B cell (primary cell): ENCODE measurements around the gene CLEC2L. TPM values are rescaled to one million over a fixed set of nuclear protein-coding genes. Genes with fewer than 3 reads are reported as not detected.

Experiments
- ATAC-seq: fragments of 200-7000 bp; cut with Tn5 transposase; one replicate; pipeline ENCODE4 v1.10.0; 2021; ENCODE audit warnings: low read depth, mild to moderate bottlenecking, moderate number of reproducible peaks, moderate library complexity
- CTCF ChIA-PET: fragments of 350-600 bp; sonication (Branson Sonifier 250); formaldehyde crosslinking; loops from one replicate; lab custom pipeline; 2021; ENCODE audit warnings: antibody characterized with exemption, inconsistent platforms; lab: Charles Lee
- POLR2A ChIA-PET: fragments of 350-600 bp; sonication (Branson Sonifier 250); formaldehyde crosslinking; loops from one replicate; lab custom pipeline; 2021; ENCODE audit warnings: antibody characterized with exemption; lab: Charles Lee
- DNase-seq: peaks from one replicate; pipeline ENCODE4 v3.0.0; 2013
- H2AFZ ChIP-seq: 2 replicates; pipeline ENCODE4 v1.6.1; 2012; ENCODE audit warnings: mild to moderate bottlenecking, low read depth, low read length; ENCODE audit not compliant: insufficient read depth, poor library complexity, severe bottlenecking
- H3K27ac ChIP-seq, 2 donors: 1 replicate in 1 of 2; 2 replicates in 1 of 2; pipeline ENCODE4 v1.5.1; 2012 to 2013; ENCODE audit warnings: low read length in 2 of 2, mild to moderate bottlenecking in 2 of 2, moderate library complexity in 1 of 2
- H3K27me3 ChIP-seq, 4 experiments: fragments of 200-600 bp in 1 of 4; sonication (generic) in 1 of 4; replicated peaks in 1 of 4; 1 replicate in 2 of 4; 2 replicates in 2 of 4; pipeline versions ENCODE4 v1.6.1 to v1.7.0; 2013 to 2016; ENCODE audit warnings: low read length in 3 of 4, mild to moderate bottlenecking in 2 of 4, mixed read lengths in 1 of 4, moderate library complexity in 1 of 4; ENCODE audit not compliant: insufficient read depth in 4 of 4, control insufficient read depth in 3 of 4; ENCODE audit errors: control extremely low read depth in 1 of 4
- H3K36me3 ChIP-seq, 2 experiments: replicated peaks in 1 of 2; 1 replicate in 1 of 2; 2 replicates in 1 of 2; pipeline versions ENCODE4 v1.6.1 to v1.7.1; 2013; ENCODE audit warnings: low read length in 1 of 2; ENCODE audit not compliant: insufficient read depth in 2 of 2, control insufficient read depth in 1 of 2; ENCODE audit errors: control extremely low read depth in 1 of 2, extremely low read depth in 1 of 2
- H3K4me1 ChIP-seq, 2 donors: fragments of 200-600 bp in 1 of 2; sonication (generic) in 1 of 2; 1 replicate in 1 of 2; 2 replicates in 1 of 2; pipeline versions ENCODE4 v1.5.1 to v1.6.1; 2013 to 2017; ENCODE audit warnings: low read length in 2 of 2; ENCODE audit not compliant: control insufficient read depth in 2 of 2, insufficient read depth in 2 of 2
- H3K4me2 ChIP-seq: replicated peaks from 2 replicates; pipeline ENCODE3; 2012; ENCODE audit warnings: mild to moderate bottlenecking, low read depth, low read length; ENCODE audit not compliant: poor library complexity, severe bottlenecking
- H3K4me3 ChIP-seq, 5 experiments: fragments of 200-600 bp in 1 of 5; sonication (generic) in 1 of 5; 1 replicate in 3 of 5; 2 replicates in 2 of 5; pipeline versions ENCODE4 v1.5.1 to v1.7.0; 2011 to 2016; ENCODE audit warnings: low read length in 4 of 5, mild to moderate bottlenecking in 4 of 5, low read depth in 2 of 5, control low read depth in 1 of 5, moderate library complexity in 1 of 5; ENCODE audit not compliant: insufficient read depth in 1 of 5; ENCODE audit errors: control extremely low read depth in 1 of 5, extremely low read depth in 1 of 5
- H3K79me2 ChIP-seq: fragments of 200-600 bp; sonication (generic); one replicate; pipeline ENCODE4 v1.6.0; 2016; ENCODE audit warnings: low read length; ENCODE audit not compliant: control insufficient read depth, insufficient read depth
- H3K9ac ChIP-seq: fragments of 200-600 bp; sonication (generic); 2 replicates; pipeline ENCODE4 v1.6.1; 2017; ENCODE audit warnings: mild to moderate bottlenecking, low read length, moderate library complexity
- H3K9me3 ChIP-seq, 3 donors: one replicate each; pipeline versions ENCODE4 v1.6.1 to v1.7.1; 2013; ENCODE audit warnings: low read length in 2 of 3; ENCODE audit not compliant: control insufficient read depth in 2 of 3, insufficient read depth in 1 of 3; ENCODE audit errors: control extremely low read depth in 1 of 3
- H4K20me1 ChIP-seq: 2 replicates; pipeline ENCODE4 v1.6.0; 2012; ENCODE audit warnings: mild to moderate bottlenecking, low read length; ENCODE audit not compliant: insufficient read depth, control insufficient read depth, poor library complexity, severe bottlenecking
- H3K27ac Mint-ChIP-seq: one replicate; pipeline ENCODE4 v1.8.0; 2021; ENCODE audit warnings: mixed read lengths
- H3K27me3 Mint-ChIP-seq: one replicate; pipeline ENCODE4 v1.8.0; 2021; ENCODE audit warnings: mixed read lengths
- H3K4me1 Mint-ChIP-seq: one replicate; pipeline ENCODE4 v1.8.0; 2021; ENCODE audit warnings: mixed read lengths
- H3K4me3 Mint-ChIP-seq: one replicate; pipeline ENCODE4 v1.8.0; 2021; ENCODE audit warnings: mixed read lengths
- H3K9me3 Mint-ChIP-seq: one replicate; pipeline ENCODE4 v1.8.0; 2022; ENCODE audit warnings: mixed read lengths; ENCODE audit not compliant: insufficient read depth
- CTCF ChIP-seq: fragments of 200-600 bp; IDR thresholded peaks from one replicate; pipeline ENCODE4 v1.8.0; 2022; ENCODE audit warnings: antibody characterized with exemption, mild to moderate bottlenecking
- EZH2 ChIP-seq: IDR thresholded peaks from 2 replicates; pipeline ENCODE4 v1.6.1; 2012; ENCODE audit warnings: borderline replicate concordance, low read depth, mild to moderate bottlenecking, moderate library complexity, low read length; ENCODE audit not compliant: insufficient read depth, poor library complexity, severe bottlenecking
- WGBS: methylation state at CpG from one replicate; pipeline ENCODE4 v1.1.5; 2013; ENCODE audit warnings: missing lambda C conversion rate; ENCODE audit not compliant: insufficient coverage; 5-methylcytosine and 5-hydroxymethylcytosine counted together
- intact Hi-C: fragments of 100-400 bp; cut with micrococcal nuclease; formaldehyde crosslinking; loops from one replicate; pipeline ENCODE4 v1.10.0; 2022
- polyA plus RNA-seq: library from polyadenylated mRNA; depleted of rRNA; stranded (reverse); fragments of >200 nt; gene quantifications from 2 replicates; pipeline ENCODE4 v1.2.3, GENCODE V29; 2012
- total RNA-seq, 2 donors: library from RNA; stranded (reverse); fragments of 120-200 nt in 1 of 2; gene quantifications; 1 replicate in 1 of 2; 2 replicates in 1 of 2; pipeline versions ENCODE4 v1.2.3 to v1.2.4, GENCODE V29; 2013 to 2022

The CLEC2L gene
- total and polyA plus RNA-seq, 2 donors (not counting 1 experiment from before 2014, with no cell fraction given): not detected

GRCh38 chr7:139592801-139593461 is 69.4 kb downstream of the CLEC2L start:
- no peak overlapping the region for H3K4me3 ChIP-seq
- H2AFZ ChIP-seq: no peak overlapping the region
- H3K27me3 ChIP-seq: no peaks in the 10 kb centered on the region
- Mint-ChIP-seq H3K4me3 (no peak overlapping the region), H3K27me3 (no peaks in the 10 kb centered on the region), H3K9me3 (no peaks in the 10 kb centered on the region), H3K27ac (no peak overlapping the region), H3K4me1 (no peaks in the 10 kb centered on the region)
- intact Hi-C loops: no loop called here
- H4K20me1 ChIP-seq: no peaks in the 10 kb centered on the region
- no peak overlapping the region for H3K4me2 ChIP-seq
- no peaks in the 10 kb centered on the region for H3K79me2 ChIP-seq
- ATAC-seq (no peak), DNase-seq (no peak)
- POLR2A ChIA-PET: no interaction called here
- TF ChIP-seq CTCF: no peak
- no peak for TF ChIP-seq EZH2
- H3K4me1 ChIP-seq: no peaks in the 10 kb centered on the region
- no peak overlapping the region for H3K9ac ChIP-seq
- CTCF ChIA-PET: no interaction called here
- peaks cover 1 to 45% of the 10 kb centered on the region in 2 experiments for H3K36me3 ChIP-seq
- 95% methylated on average over 3 of the region's 4 CpGs for WGBS
- H3K9me3 ChIP-seq: no peaks in the 10 kb centered on the region
- no peak overlapping the region for H3K27ac ChIP-seq

GRCh38 chr7:139594090-139594489 is 70.6 kb downstream of the CLEC2L start:
- intact Hi-C loops: no loop called here
- H4K20me1 ChIP-seq: no peaks in the 10 kb centered on the region
- Mint-ChIP-seq H3K27ac (no peak overlapping the region), H3K4me1 (no peaks in the 10 kb centered on the region), H3K27me3 (no peaks in the 10 kb centered on the region), H3K4me3 (no peak overlapping the region), H3K9me3 (no peaks in the 10 kb centered on the region)
- TF ChIP-seq EZH2: no peak
- H3K27me3 ChIP-seq: no peaks in the 10 kb centered on the region
- H3K9me3 ChIP-seq: no peaks in the 10 kb centered on the region
- DNase-seq: no peak
- no peaks in the 10 kb centered on the region for H3K79me2 ChIP-seq
- no peaks in the 10 kb centered on the region for H3K4me1 ChIP-seq
- peaks cover 1 to 50% of the 10 kb centered on the region in 2 experiments for H3K36me3 ChIP-seq
- ChIA-PET CTCF (no interaction called here), POLR2A (no interaction called here)
- H3K27ac ChIP-seq: no peak overlapping the region
- H3K9ac ChIP-seq: no peak overlapping the region
- ATAC-seq: no peak
- H3K4me3 ChIP-seq: no peak overlapping the region
- no peak overlapping the region for H2AFZ ChIP-seq
- 100% methylated on average over 1 of the region's 2 CpGs for WGBS
- H3K4me2 ChIP-seq: no peak overlapping the region

Other genes starting within 250 kb of the CLEC2L start
- 5.3 and 12.1 TPM in 2 replicates for gene FMC1, start 182.3 kb upstream of the CLEC2L start, total RNA-seq
- 11.2 and 18.3 TPM in 2 replicates for gene FMC1, start 182.3 kb upstream of the CLEC2L start, polyA plus RNA-seq
- gene LUC7L2, start 163.8 kb upstream of the CLEC2L start, total RNA-seq: 141 and 142 TPM in 2 replicates
- 26.5 and 63.5 TPM in 2 replicates for gene LUC7L2, start 163.8 kb upstream of the CLEC2L start, polyA plus RNA-seq
- not detected in 2 replicates for gene KLRG2, start 40.0 kb upstream of the CLEC2L start, total RNA-seq
- not detected in 2 replicates for gene KLRG2, start 40.0 kb upstream of the CLEC2L start, polyA plus RNA-seq